Measurements from ENCODE around the gene CCNJ. TPM values are rescaled to one million over a fixed set of nuclear protein-coding genes. Genes with fewer than 3 reads are reported as not detected.

The CCNJ gene
- total and polyA plus RNA-seq, 2 of the 13 experiments (the other 11 are each of a cell fraction or from before 2014, with no cell fraction given): 14.1 to 21.5 TPM

- peak; percentile 59; the same call in 1 of the 2 replicates for TF ChIP-seq ZNF224 (CRISPR knock-in tag; IDR thresholded peaks at IDR 0.05)
- peak; percentile 85 for TF ChIP-seq IRF9 (CRISPR knock-in tag; IDR thresholded peaks at IDR 0.05; ENCODE audit: borderline replicate concordance)
- 0 out of 2 replicates have a peak, but pooled peaks have one; percentile 68 for TF ChIP-seq NFKBIZ (CRISPR knock-in tag; IDR thresholded peaks at IDR 0.05)
- TF ChIP-seq NONO (IDR thresholded peaks at IDR 0.05): no peak
- peak; percentile 50; the same call in 1 of the 2 replicates for TF ChIP-seq NONO (CRISPR knock-in tag; conservative IDR thresholded peaks at IDR 0.05)
- TF ChIP-seq ZNF207 (IDR thresholded peaks at IDR 0.05; ENCODE audit: borderline replicate concordance): no peak
- no peak; the same call in none of the 2 replicates for TF ChIP-seq ZSCAN21 (CRISPR knock-in tag; IDR thresholded peaks at IDR 0.05; ENCODE audit: borderline replicate concordance)
- peak; percentile 90 for TF ChIP-seq TAF1 (CRISPR knock-in tag; IDR thresholded peaks at IDR 0.05)
- 0 out of 2 replicates have a peak, but pooled peaks have one; percentile 67 for TF ChIP-seq ZBTB37 (CRISPR knock-in tag; IDR thresholded peaks at IDR 0.05)
- no peak for TF ChIP-seq ZNF280D (CRISPR knock-in tag; IDR thresholded peaks at IDR 0.05)
- TF ChIP-seq MTA1 (CRISPR knock-in tag; IDR thresholded peaks at IDR 0.05; ENCODE audit: borderline replicate concordance): peak; percentile 68; the same call in 1 of the 2 replicates
- peak; percentile 91 for TF ChIP-seq ZNF724P (CRISPR knock-in tag; IDR thresholded peaks at IDR 0.05; ENCODE audit: borderline replicate concordance)
- no peak for TF ChIP-seq ZFP36L2 (CRISPR knock-in tag; IDR thresholded peaks at IDR 0.05)
- no peak for TF ChIP-seq SMYD3 (CRISPR knock-in tag; IDR thresholded peaks at IDR 0.05)
- no peak for TF ChIP-seq ZNF142 (CRISPR knock-in tag; IDR thresholded peaks at IDR 0.05)
- TF ChIP-seq CEBPG (CRISPR knock-in tag; IDR thresholded peaks at IDR 0.05): peak; percentile 90
- TF ChIP-seq ZNF12 (CRISPR knock-in tag; IDR thresholded peaks at IDR 0.05): no peak; the same call in 1 of the 2 replicates
- TF ChIP-seq THYN1 (CRISPR knock-in tag; IDR thresholded peaks at IDR 0.05; ENCODE audit: borderline replicate concordance, low read depth): no peak
Observed at GRCh38 chr10:96089670-96090462, 46.5 kb downstream of the CCNJ start (continued).

Data from HepG2 (cell line).